K562 (cell line): Measurements from ENCODE around the gene WDR46. TPM values are rescaled to one million over a fixed set of nuclear protein-coding genes. Genes with fewer than 3 reads are reported as not detected.

Experiments used
- CBX8 ChIP-seq: fragments of 200-600 bp; sonication (generic); IDR thresholded peaks from 2 replicates; pipeline ENCODE4 v1.6.1; 2012; ENCODE audit warnings: borderline replicate concordance, mixed run types, low read depth, mild to moderate bottlenecking, moderate library complexity, mixed read lengths, low read length, control low read depth, inconsistent platforms; ENCODE audit not compliant: poor library complexity, severe bottlenecking; ENCODE audit errors: extremely low read depth
- EP400 ChIP-seq: fragments of 450-650 bp; IDR thresholded peaks from 2 replicates; pipeline ENCODE4 v1.6.1; 2017; ENCODE audit warnings: antibody characterized with exemption, mild to moderate bottlenecking, moderate library complexity
- HDAC2 ChIP-seq: fragments of 450-650 bp; IDR thresholded peaks from 2 replicates; pipeline ENCODE4 v1.6.1; 2016; ENCODE audit warnings: mild to moderate bottlenecking
- HDGF ChIP-seq: fragments of 450-650 bp; IDR thresholded peaks from 2 replicates; pipeline ENCODE4 v1.6.1; 2016
- HNRNPLL ChIP-seq: fragments of 200-400 bp; formaldehyde crosslinking; IDR thresholded peaks from 2 replicates; pipeline ENCODE4 v1.6.1; 2017; ENCODE audit warnings: low read length, low read depth, mild to moderate bottlenecking; ENCODE audit not compliant: poor library complexity, severe bottlenecking
- IFI16 ChIP-seq: fragments of 250-450 bp; sonication (Bioruptor Pico); IDR thresholded peaks from 2 replicates; pipeline ENCODE4 v2.1.2; 2022; ENCODE audit warnings: mild to moderate bottlenecking, inconsistent platforms
- PHF21A ChIP-seq: fragments of 450-650 bp; IDR thresholded peaks from 2 replicates; pipeline ENCODE4 v1.6.1; 2017; ENCODE audit warnings: low read depth, borderline replicate concordance
- RBM17 ChIP-seq: fragments of 200-400 bp; formaldehyde crosslinking; IDR thresholded peaks from 2 replicates; pipeline ENCODE4 v1.6.1; 2017; ENCODE audit warnings: low read depth, mild to moderate bottlenecking, low read length, borderline replicate concordance
- TAF1 ChIP-seq: IDR thresholded peaks from 2 replicates; pipeline ENCODE4 v1.6.1; 2011; ENCODE audit warnings: mild to moderate bottlenecking, low read length, moderate library complexity; ENCODE audit not compliant: insufficient read depth, control insufficient read depth, severe bottlenecking; ENCODE audit errors: extremely low read depth
- TFAP4 ChIP-seq: sonication (generic); formaldehyde crosslinking; IDR thresholded peaks from 2 replicates; pipeline ENCODE4 v1.8.0; 2022; ENCODE audit warnings: missing genetic modification reagents, mild to moderate bottlenecking, moderate library complexity, borderline replicate concordance
- ZBED1 ChIP-seq: IDR thresholded peaks from 2 replicates; pipeline ENCODE4 v1.6.1; 2014
- ZBTB11 ChIP-seq, 3 experiments: fragments of 200-800 bp in 1 of 3; fragments of 250-450 bp in 1 of 3; fragments of 450-650 bp in 1 of 3; sonication (Bioruptor Pico) in 1 of 3; sonication (Bioruptor generic) in 1 of 3; formaldehyde crosslinking in 1 of 3; IDR thresholded peaks; 2 replicates each; pipeline versions ENCODE4 v1.6.1 to v1.8.0; 2016 to 2022; ENCODE audit warnings: mild to moderate bottlenecking in 2 of 3, missing genetic modification characterization in 2 of 3, missing compliant biosample characterization in 1 of 3, moderate library complexity in 1 of 3
- ZBTB5 ChIP-seq: fragments of 450-650 bp; IDR thresholded peaks from 2 replicates; pipeline ENCODE4 v1.6.1; 2017; ENCODE audit warnings: antibody characterized with exemption
- ZHX1 ChIP-seq: fragments of 150-350 bp; conservative IDR thresholded peaks from 2 replicates; pipeline ENCODE4 v1.6.1; 2014; ENCODE audit warnings: low read length
- ZNF311 ChIP-seq: fragments of 250-450 bp; sonication (Bioruptor Pico); IDR thresholded peaks from 2 replicates; pipeline ENCODE4 v1.4.0; 2020; ENCODE audit warnings: mild to moderate bottlenecking, moderate library complexity
- polyA plus RNA-seq, 8 experiments: library from polyadenylated mRNA; depleted of rRNA in 4 of 8; stranded (reverse) in 5 of 8; unstranded in 3 of 8; fragments of >200 nt; fragmentation: Nextera tagmentation in 2 of 8; fragmentation: Illumina TruSeq in 1 of 8; extraction: Ambion mirVana in 2 of 8; extraction: Trizol in 1 of 8; gene quantifications; 2 replicates each; pipeline versions ENCODE4 v1.2.1 to v1.2.3, GENCODE V29; 2011 to 2014; ENCODE audit warnings: inconsistent platforms in 1 of 8, missing spikeins in 1 of 8
- total RNA-seq, 7 experiments: library from RNA; depleted of rRNA in 6 of 7; stranded (reverse); fragments of >200 nt in 6 of 7; fragmentation: Illumina TruSeq in 2 of 7; extraction: Trizol in 2 of 7; gene quantifications; 2 replicates each; pipeline versions ENCODE4 v1.2.1 to v1.2.3, GENCODE V29; 2011 to 2021; ENCODE audit warnings: low replicate concordance in 1 of 7

Gene WDR46
- total and polyA plus RNA-seq, 9 of the 15 experiments (the other 6 are each of a cell fraction or from before 2014, with no cell fraction given): 8.9 to 146 (median 93.1) TPM

GRCh38 chr6:33314943-33315792, 26.1 kb upstream of the WDR46 start (continued):
- TF ChIP-seq ZBED1 (no peak), IFI16 (CRISPR knock-in tag) (no peak), ZHX1 (no peak), HDGF (no peak), RBM17 (no peak), CBX8 (no peak), HNRNPLL (no peak), HDAC2 (no peak), PHF21A (no peak), ZBTB5 (no peak), EP400 (peak; percentile 25; the same call in 1 of the 2 replicates), TAF1 (peak; percentile 17), ZBTB11 (CRISPR knock-in tag; IDR thresholded peaks at IDR 0.05) (no peak), TFAP4 (CRISPR knock-in tag) (no peak; the same call in 1 of the 2 replicates), ZNF311 (no peak)
